GM23338 (cell line): ENCODE data around the gene BCAS3. TPM values are rescaled to one million over a fixed set of nuclear protein-coding genes. Genes with fewer than 3 reads are reported as not detected.
"Not testable (repeated sequence)": the region's sequence is repeated elsewhere in the genome, so short reads cannot be mapped to it uniquely, and the experiment has no call there.

Experiments
- ATAC-seq: fragments of 200-7000 bp; cut with Tn5 transposase; 3 replicates; pipeline ENCODE4 v1.9.1; 2020
- DNase-seq: peaks from one replicate; pipeline ENCODE4 v3.0.0-alpha.2; 2015; ENCODE audit warnings: low spot score
- H2AFZ ChIP-seq: fragments of 200-600 bp; sonication (generic); 2 replicates; pipeline ENCODE4 v1.8.0; 2016; ENCODE audit warnings: antibody characterized with exemption, mild to moderate bottlenecking, moderate library complexity
- H3F3A ChIP-seq: fragments of 200-600 bp; sonication (generic); replicated peaks from 2 replicates; pipeline ENCODE4 v1.8.0; 2017; ENCODE audit warnings: antibody characterized with exemption, mixed run types, low read depth
- H3K27ac ChIP-seq: fragments of 200-600 bp; sonication (generic); 2 replicates; pipeline ENCODE4 v1.6.1; 2016; ENCODE audit warnings: low read depth
- H3K27me3 ChIP-seq: fragments of 200-600 bp; sonication (generic); 2 replicates; pipeline ENCODE4 v1.8.0; 2016; ENCODE audit warnings: mild to moderate bottlenecking, mixed run types, moderate library complexity; ENCODE audit not compliant: insufficient read depth
- H3K36me3 ChIP-seq: fragments of 200-600 bp; sonication (generic); 2 replicates; pipeline ENCODE4 v1.8.0; 2016; ENCODE audit warnings: mild to moderate bottlenecking; ENCODE audit not compliant: insufficient read depth
- H3K4me1 ChIP-seq: fragments of 200-600 bp; sonication (generic); 2 replicates; pipeline ENCODE4 v1.8.0; 2016; ENCODE audit warnings: mild to moderate bottlenecking, moderate library complexity; ENCODE audit not compliant: insufficient read depth
- H3K4me2 ChIP-seq: fragments of 200-600 bp; sonication (generic); 2 replicates; pipeline ENCODE4 v1.7.1; 2017; ENCODE audit warnings: mixed run types
- H3K4me3 ChIP-seq: fragments of 200-600 bp; sonication (generic); 2 replicates; pipeline ENCODE4 v1.6.1; 2016; ENCODE audit warnings: mixed run types
- H3K79me2 ChIP-seq: fragments of 200-600 bp; sonication (generic); replicated peaks from 2 replicates; pipeline ENCODE4 v1.8.0; 2017; ENCODE audit warnings: mild to moderate bottlenecking; ENCODE audit not compliant: insufficient read depth
- H3K9me2 ChIP-seq: fragments of 200-600 bp; sonication (generic); 2 replicates; pipeline ENCODE4 v1.8.0; 2017; ENCODE audit not compliant: insufficient read depth
- H4K20me1 ChIP-seq: fragments of 200-600 bp; sonication (generic); replicated peaks from 2 replicates; pipeline ENCODE4 v1.8.0; 2017; ENCODE audit warnings: mild to moderate bottlenecking; ENCODE audit not compliant: insufficient read depth
- H3K27ac Mint-ChIP-seq: 2 replicates; pipeline ENCODE4 v1.8.0; 2020; ENCODE audit warnings: inconsistent platforms, mild to moderate bottlenecking, moderate library complexity, mixed read lengths
- H3K27me3 Mint-ChIP-seq: 3 replicates; pipeline ENCODE4 v1.8.0; 2022; ENCODE audit warnings: low read depth, mild to moderate bottlenecking, moderate library complexity, mixed read lengths, inconsistent platforms; ENCODE audit not compliant: insufficient read depth, poor library complexity
- H3K36me3 Mint-ChIP-seq: 3 replicates; pipeline ENCODE4 v1.8.0; 2021; ENCODE audit warnings: low read depth, mild to moderate bottlenecking, inconsistent platforms, moderate library complexity, mixed read lengths
- H3K4me1 Mint-ChIP-seq: 3 replicates; pipeline ENCODE4 v1.8.0; 2020; ENCODE audit warnings: mild to moderate bottlenecking, inconsistent platforms, mixed read lengths
- H3K4me3 Mint-ChIP-seq: 3 replicates; pipeline ENCODE4 v1.8.0; 2021; ENCODE audit warnings: moderate library complexity, mild to moderate bottlenecking, inconsistent platforms, mixed read lengths
- H3K9me3 Mint-ChIP-seq: 3 replicates; pipeline ENCODE4 v1.8.0; 2020; ENCODE audit warnings: moderate library complexity, mild to moderate bottlenecking, inconsistent platforms, mixed read lengths
- CREB1 ChIP-seq: fragments of 250-450 bp; sonication (Bioruptor Pico); IDR thresholded peaks from 2 replicates; pipeline ENCODE4 v1.5.0; 2020; ENCODE audit warnings: low read depth, mild to moderate bottlenecking, moderate library complexity
- CTCF ChIP-seq, 2 experiments: fragments of 200-600 bp in 1 of 2; sonication (generic) in 1 of 2; conservative IDR thresholded peaks; 2 replicates each; pipeline versions ENCODE4 v1.5.1 to v1.6.1; 2016 to 2017; ENCODE audit warnings: antibody characterized with exemption in 2 of 2, low read depth in 2 of 2, mild to moderate bottlenecking in 2 of 2, moderate library complexity in 1 of 2
- ZNF331 ChIP-seq: fragments of 250-450 bp; sonication (Bioruptor Pico); IDR thresholded peaks from 2 replicates; pipeline ENCODE4 v1.5.0; 2020; ENCODE audit warnings: low read depth, mild to moderate bottlenecking, moderate library complexity
- polyA plus RNA-seq: library from polyadenylated mRNA; unstranded; fragments of >200 nt; fragmentation: Nextera tagmentation; extraction: Ambion mirVana; gene quantifications from 2 replicates; pipeline ENCODE4 v1.2.1, GENCODE V29; 2016
- total RNA-seq: library from RNA; depleted of rRNA; stranded (reverse); fragments of >200 nt; shearing (Covaris generic); gene quantifications from 2 replicates; pipeline ENCODE4 v1.2.3, GENCODE V29; 2014
- TF ChIP-seq, protein P1 (sequence below): IDR thresholded peaks from one replicate; pipeline ENCODE4 v1.6.1; 2018; ENCODE audit warnings: antibody characterized with exemption; ENCODE audit not compliant: unreplicated experiment

BCAS3 gene
- total and polyA plus RNA-seq, 2 experiments from 2014 or later = 8.2 to 28.0 TPM

DNA sequence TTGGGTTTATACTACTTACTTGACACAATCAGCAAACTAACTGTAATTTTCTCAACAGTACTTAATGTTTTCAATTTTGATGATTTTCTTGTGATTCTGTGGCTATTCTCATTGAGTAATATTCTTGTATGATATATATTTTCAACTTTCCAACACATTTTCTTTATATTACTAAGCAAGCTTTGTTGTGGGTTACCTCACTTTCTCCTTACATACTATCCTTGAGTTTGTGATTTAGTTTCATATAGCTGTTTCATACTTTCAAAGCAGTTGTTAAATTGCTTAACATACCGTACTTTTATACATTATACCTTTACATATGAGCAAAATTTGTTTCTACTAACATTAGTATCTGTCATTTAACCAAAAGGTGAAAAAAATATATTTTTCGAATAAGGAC, 197.1 kb downstream of the BCAS3 start:
- no peaks in the 10 kb centered on the region for H3K4me1 ChIP-seq
- H3K36me3 ChIP-seq = no peaks in the 10 kb centered on the region
- H3K27me3 ChIP-seq = no peaks in the 10 kb centered on the region
- Mint-ChIP-seq H3K4me3 (no peak overlapping the region), H3K36me3 (no peaks in the 10 kb centered on the region), H3K27me3 (no peaks in the 10 kb centered on the region), H3K27ac (no peak overlapping the region), H3K4me1 (no peaks in the 10 kb centered on the region), H3K9me3 (no peaks in the 10 kb centered on the region)
- no peak for ATAC-seq
- no peak overlapping the region for H3K4me3 ChIP-seq
- H3K9me2 ChIP-seq = no peaks in the 10 kb centered on the region
- no peak for DNase-seq
- H4K20me1 ChIP-seq = no peaks in the 10 kb centered on the region
- no peak overlapping the region for H3K4me2 ChIP-seq
- TF ChIP-seq, protein P1, sequence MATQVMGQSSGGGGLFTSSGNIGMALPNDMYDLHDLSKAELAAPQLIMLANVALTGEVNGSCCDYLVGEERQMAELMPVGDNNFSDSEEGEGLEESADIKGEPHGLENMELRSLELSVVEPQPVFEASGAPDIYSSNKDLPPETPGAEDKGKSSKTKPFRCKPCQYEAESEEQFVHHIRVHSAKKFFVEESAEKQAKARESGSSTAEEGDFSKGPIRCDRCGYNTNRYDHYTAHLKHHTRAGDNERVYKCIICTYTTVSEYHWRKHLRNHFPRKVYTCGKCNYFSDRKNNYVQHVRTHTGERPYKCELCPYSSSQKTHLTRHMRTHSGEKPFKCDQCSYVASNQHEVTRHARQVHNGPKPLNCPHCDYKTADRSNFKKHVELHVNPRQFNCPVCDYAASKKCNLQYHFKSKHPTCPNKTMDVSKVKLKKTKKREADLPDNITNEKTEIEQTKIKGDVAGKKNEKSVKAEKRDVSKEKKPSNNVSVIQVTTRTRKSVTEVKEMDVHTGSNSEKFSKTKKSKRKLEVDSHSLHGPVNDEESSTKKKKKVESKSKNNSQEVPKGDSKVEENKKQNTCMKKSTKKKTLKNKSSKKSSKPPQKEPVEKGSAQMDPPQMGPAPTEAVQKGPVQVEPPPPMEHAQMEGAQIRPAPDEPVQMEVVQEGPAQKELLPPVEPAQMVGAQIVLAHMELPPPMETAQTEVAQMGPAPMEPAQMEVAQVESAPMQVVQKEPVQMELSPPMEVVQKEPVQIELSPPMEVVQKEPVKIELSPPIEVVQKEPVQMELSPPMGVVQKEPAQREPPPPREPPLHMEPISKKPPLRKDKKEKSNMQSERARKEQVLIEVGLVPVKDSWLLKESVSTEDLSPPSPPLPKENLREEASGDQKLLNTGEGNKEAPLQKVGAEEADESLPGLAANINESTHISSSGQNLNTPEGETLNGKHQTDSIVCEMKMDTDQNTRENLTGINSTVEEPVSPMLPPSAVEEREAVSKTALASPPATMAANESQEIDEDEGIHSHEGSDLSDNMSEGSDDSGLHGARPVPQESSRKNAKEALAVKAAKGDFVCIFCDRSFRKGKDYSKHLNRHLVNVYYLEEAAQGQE = no peak
- TF ChIP-seq ZNF331 (CRISPR knock-in tag) (no peak), CTCF (conservative IDR thresholded peaks at IDR 0.05; ENCODE audit: low read depth in 2 of 2) (no peak), CREB1 (no peak)
- H3F3A ChIP-seq = no peaks in the 10 kb centered on the region
- no peaks in the 10 kb centered on the region for H3K79me2 ChIP-seq
- H3K27ac ChIP-seq = no peak overlapping the region
- H2AFZ ChIP-seq = no peak overlapping the region

- H2AFZ ChIP-seq = peak overlapping the region; percentile 14; the same call in 1 of the 2 replicates
- not testable (repeated sequence) for H3K27me3 Mint-ChIP-seq, H3K36me3 ChIP-seq, H3K79me2 ChIP-seq, H3F3A ChIP-seq, H3K9me2 ChIP-seq, H3K9me3 Mint-ChIP-seq, H4K20me1 ChIP-seq, ATAC-seq, H3K36me3 Mint-ChIP-seq, H3K4me1 Mint-ChIP-seq, H3K4me1 ChIP-seq, H3K27me3 ChIP-seq
- peak overlapping the region; percentile 73 for H3K4me2 ChIP-seq
- DNase-seq = peak; percentile 9
- peak overlapping the region; percentile 46 for H3K4me3 ChIP-seq
- H3K27ac ChIP-seq = peak overlapping the region; percentile 15; the same call in 1 of the 2 replicates
- H3K4me3 Mint-ChIP-seq = peak overlapping the region; percentile 79
- peak overlapping the region; percentile 98 for H3K27ac Mint-ChIP-seq
These were observed 209.3 kb downstream of the BCAS3 start for GRCh38 chr17:60886731-60887613.
